GM23338 (cell line): ENCODE measurements around the gene UBAC2.

Source experiments
- CREB1 ChIP-seq: fragments of 250-450 bp; sonication (Bioruptor Pico); IDR thresholded peaks from 2 replicates; pipeline ENCODE4 v1.5.0; 2020; ENCODE audit warnings: low read depth, mild to moderate bottlenecking, moderate library complexity
- EZH2 ChIP-seq: fragments of 200-600 bp; sonication (generic); IDR thresholded peaks from one replicate; pipeline ENCODE4 v1.8.0; 2017; ENCODE audit warnings: antibody characterized with exemption, mild to moderate bottlenecking, low read depth; ENCODE audit not compliant: unreplicated experiment
- EZH2phosphoT487 ChIP-seq: fragments of 200-600 bp; sonication (generic); IDR thresholded peaks from one replicate; pipeline ENCODE4 v1.8.1; 2018; ENCODE audit warnings: antibody characterized with exemption; ENCODE audit not compliant: unreplicated experiment
- JUNB ChIP-seq: IDR thresholded peaks from one replicate; pipeline ENCODE4 v1.6.1; 2016; ENCODE audit warnings: antibody characterized with exemption; ENCODE audit not compliant: unreplicated experiment
- NANOG ChIP-seq: IDR thresholded peaks from 2 replicates; pipeline ENCODE4 v1.6.1; 2016; ENCODE audit warnings: antibody characterized with exemption, borderline replicate concordance
- POLR2AphosphoS5 ChIP-seq: IDR thresholded peaks from 2 replicates; pipeline ENCODE4 v1.6.1; 2016; ENCODE audit warnings: antibody characterized with exemption, low read depth
- STAT1 ChIP-seq: IDR thresholded peaks from one replicate; pipeline ENCODE4 v1.6.1; 2016; ENCODE audit warnings: antibody characterized with exemption; ENCODE audit not compliant: unreplicated experiment
- ZNF114 ChIP-seq: fragments of 250-450 bp; sonication (Bioruptor Pico); IDR thresholded peaks from 2 replicates; pipeline ENCODE4 v1.5.0; 2020; ENCODE audit warnings: mild to moderate bottlenecking, moderate library complexity
- ZNF331 ChIP-seq: fragments of 250-450 bp; sonication (Bioruptor Pico); IDR thresholded peaks from 2 replicates; pipeline ENCODE4 v1.5.0; 2020; ENCODE audit warnings: low read depth, mild to moderate bottlenecking, moderate library complexity
- TF ChIP-seq, protein P1 (sequence below), 2 experiments: fragments of 200-600 bp in 1 of 2; sonication (generic) in 1 of 2; conservative IDR thresholded peaks; 2 replicates each; pipeline versions ENCODE4 v1.5.1 to v1.6.1; 2016 to 2017; ENCODE audit warnings: antibody characterized with exemption in 2 of 2, low read depth in 2 of 2, mild to moderate bottlenecking in 2 of 2, moderate library complexity in 1 of 2
- TF ChIP-seq, protein P2 (sequence below): IDR thresholded peaks from one replicate; pipeline ENCODE4 v1.6.1; 2018; ENCODE audit warnings: antibody characterized with exemption; ENCODE audit not compliant: unreplicated experiment
- TF ChIP-seq, protein P3 (sequence below): IDR thresholded peaks from 2 replicates; pipeline ENCODE4 v1.6.1; 2016; ENCODE audit warnings: antibody characterized with exemption
- TF ChIP-seq, protein P4 (sequence below): fragments of 250-450 bp; sonication (Bioruptor Pico); IDR thresholded peaks from 2 replicates; pipeline ENCODE4 v1.5.0; 2020; ENCODE audit warnings: mild to moderate bottlenecking, moderate library complexity

DNA sequence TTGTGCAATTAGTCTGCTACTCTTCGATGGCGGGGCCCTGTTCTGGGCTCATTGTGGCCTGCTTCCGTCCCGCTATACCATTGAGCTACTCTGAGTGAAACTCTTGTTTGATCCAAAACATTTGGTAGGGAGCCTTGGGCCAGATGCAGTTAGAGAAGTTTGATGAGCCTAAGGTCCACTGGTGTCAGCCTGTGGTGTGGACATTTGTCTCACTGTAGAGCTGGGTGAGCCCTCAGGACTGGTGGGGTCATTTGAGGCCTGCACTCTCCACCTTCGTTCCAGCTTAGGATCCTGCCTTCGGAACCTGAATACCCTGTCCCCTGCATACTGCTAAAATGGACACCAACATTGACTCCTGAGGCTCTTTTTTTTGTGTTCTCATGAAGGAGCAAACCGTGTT lies 6.9 kb downstream of the UBAC2 start:
- TF ChIP-seq, protein P1, sequence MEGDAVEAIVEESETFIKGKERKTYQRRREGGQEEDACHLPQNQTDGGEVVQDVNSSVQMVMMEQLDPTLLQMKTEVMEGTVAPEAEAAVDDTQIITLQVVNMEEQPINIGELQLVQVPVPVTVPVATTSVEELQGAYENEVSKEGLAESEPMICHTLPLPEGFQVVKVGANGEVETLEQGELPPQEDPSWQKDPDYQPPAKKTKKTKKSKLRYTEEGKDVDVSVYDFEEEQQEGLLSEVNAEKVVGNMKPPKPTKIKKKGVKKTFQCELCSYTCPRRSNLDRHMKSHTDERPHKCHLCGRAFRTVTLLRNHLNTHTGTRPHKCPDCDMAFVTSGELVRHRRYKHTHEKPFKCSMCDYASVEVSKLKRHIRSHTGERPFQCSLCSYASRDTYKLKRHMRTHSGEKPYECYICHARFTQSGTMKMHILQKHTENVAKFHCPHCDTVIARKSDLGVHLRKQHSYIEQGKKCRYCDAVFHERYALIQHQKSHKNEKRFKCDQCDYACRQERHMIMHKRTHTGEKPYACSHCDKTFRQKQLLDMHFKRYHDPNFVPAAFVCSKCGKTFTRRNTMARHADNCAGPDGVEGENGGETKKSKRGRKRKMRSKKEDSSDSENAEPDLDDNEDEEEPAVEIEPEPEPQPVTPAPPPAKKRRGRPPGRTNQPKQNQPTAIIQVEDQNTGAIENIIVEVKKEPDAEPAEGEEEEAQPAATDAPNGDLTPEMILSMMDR (conservative IDR thresholded peaks at IDR 0.05; ENCODE audit: low read depth in 2 of 2): no peak
- no peak for TF ChIP-seq EZH2
- no peak for TF ChIP-seq POLR2AphosphoS5
- TF ChIP-seq, protein P2, sequence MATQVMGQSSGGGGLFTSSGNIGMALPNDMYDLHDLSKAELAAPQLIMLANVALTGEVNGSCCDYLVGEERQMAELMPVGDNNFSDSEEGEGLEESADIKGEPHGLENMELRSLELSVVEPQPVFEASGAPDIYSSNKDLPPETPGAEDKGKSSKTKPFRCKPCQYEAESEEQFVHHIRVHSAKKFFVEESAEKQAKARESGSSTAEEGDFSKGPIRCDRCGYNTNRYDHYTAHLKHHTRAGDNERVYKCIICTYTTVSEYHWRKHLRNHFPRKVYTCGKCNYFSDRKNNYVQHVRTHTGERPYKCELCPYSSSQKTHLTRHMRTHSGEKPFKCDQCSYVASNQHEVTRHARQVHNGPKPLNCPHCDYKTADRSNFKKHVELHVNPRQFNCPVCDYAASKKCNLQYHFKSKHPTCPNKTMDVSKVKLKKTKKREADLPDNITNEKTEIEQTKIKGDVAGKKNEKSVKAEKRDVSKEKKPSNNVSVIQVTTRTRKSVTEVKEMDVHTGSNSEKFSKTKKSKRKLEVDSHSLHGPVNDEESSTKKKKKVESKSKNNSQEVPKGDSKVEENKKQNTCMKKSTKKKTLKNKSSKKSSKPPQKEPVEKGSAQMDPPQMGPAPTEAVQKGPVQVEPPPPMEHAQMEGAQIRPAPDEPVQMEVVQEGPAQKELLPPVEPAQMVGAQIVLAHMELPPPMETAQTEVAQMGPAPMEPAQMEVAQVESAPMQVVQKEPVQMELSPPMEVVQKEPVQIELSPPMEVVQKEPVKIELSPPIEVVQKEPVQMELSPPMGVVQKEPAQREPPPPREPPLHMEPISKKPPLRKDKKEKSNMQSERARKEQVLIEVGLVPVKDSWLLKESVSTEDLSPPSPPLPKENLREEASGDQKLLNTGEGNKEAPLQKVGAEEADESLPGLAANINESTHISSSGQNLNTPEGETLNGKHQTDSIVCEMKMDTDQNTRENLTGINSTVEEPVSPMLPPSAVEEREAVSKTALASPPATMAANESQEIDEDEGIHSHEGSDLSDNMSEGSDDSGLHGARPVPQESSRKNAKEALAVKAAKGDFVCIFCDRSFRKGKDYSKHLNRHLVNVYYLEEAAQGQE: no peak
- TF ChIP-seq CREB1 (CRISPR knock-in tag): no peak
- no peak for TF ChIP-seq ZNF331
- no peak for TF ChIP-seq EZH2phosphoT487
- no peak for TF ChIP-seq STAT1
- no peak for TF ChIP-seq JUNB
- no peak for TF ChIP-seq ZNF114 (CRISPR knock-in tag)
- TF ChIP-seq, protein P3, sequence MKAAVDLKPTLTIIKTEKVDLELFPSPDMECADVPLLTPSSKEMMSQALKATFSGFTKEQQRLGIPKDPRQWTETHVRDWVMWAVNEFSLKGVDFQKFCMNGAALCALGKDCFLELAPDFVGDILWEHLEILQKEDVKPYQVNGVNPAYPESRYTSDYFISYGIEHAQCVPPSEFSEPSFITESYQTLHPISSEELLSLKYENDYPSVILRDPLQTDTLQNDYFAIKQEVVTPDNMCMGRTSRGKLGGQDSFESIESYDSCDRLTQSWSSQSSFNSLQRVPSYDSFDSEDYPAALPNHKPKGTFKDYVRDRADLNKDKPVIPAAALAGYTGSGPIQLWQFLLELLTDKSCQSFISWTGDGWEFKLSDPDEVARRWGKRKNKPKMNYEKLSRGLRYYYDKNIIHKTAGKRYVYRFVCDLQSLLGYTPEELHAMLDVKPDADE: no peak
- TF ChIP-seq, protein P4, sequence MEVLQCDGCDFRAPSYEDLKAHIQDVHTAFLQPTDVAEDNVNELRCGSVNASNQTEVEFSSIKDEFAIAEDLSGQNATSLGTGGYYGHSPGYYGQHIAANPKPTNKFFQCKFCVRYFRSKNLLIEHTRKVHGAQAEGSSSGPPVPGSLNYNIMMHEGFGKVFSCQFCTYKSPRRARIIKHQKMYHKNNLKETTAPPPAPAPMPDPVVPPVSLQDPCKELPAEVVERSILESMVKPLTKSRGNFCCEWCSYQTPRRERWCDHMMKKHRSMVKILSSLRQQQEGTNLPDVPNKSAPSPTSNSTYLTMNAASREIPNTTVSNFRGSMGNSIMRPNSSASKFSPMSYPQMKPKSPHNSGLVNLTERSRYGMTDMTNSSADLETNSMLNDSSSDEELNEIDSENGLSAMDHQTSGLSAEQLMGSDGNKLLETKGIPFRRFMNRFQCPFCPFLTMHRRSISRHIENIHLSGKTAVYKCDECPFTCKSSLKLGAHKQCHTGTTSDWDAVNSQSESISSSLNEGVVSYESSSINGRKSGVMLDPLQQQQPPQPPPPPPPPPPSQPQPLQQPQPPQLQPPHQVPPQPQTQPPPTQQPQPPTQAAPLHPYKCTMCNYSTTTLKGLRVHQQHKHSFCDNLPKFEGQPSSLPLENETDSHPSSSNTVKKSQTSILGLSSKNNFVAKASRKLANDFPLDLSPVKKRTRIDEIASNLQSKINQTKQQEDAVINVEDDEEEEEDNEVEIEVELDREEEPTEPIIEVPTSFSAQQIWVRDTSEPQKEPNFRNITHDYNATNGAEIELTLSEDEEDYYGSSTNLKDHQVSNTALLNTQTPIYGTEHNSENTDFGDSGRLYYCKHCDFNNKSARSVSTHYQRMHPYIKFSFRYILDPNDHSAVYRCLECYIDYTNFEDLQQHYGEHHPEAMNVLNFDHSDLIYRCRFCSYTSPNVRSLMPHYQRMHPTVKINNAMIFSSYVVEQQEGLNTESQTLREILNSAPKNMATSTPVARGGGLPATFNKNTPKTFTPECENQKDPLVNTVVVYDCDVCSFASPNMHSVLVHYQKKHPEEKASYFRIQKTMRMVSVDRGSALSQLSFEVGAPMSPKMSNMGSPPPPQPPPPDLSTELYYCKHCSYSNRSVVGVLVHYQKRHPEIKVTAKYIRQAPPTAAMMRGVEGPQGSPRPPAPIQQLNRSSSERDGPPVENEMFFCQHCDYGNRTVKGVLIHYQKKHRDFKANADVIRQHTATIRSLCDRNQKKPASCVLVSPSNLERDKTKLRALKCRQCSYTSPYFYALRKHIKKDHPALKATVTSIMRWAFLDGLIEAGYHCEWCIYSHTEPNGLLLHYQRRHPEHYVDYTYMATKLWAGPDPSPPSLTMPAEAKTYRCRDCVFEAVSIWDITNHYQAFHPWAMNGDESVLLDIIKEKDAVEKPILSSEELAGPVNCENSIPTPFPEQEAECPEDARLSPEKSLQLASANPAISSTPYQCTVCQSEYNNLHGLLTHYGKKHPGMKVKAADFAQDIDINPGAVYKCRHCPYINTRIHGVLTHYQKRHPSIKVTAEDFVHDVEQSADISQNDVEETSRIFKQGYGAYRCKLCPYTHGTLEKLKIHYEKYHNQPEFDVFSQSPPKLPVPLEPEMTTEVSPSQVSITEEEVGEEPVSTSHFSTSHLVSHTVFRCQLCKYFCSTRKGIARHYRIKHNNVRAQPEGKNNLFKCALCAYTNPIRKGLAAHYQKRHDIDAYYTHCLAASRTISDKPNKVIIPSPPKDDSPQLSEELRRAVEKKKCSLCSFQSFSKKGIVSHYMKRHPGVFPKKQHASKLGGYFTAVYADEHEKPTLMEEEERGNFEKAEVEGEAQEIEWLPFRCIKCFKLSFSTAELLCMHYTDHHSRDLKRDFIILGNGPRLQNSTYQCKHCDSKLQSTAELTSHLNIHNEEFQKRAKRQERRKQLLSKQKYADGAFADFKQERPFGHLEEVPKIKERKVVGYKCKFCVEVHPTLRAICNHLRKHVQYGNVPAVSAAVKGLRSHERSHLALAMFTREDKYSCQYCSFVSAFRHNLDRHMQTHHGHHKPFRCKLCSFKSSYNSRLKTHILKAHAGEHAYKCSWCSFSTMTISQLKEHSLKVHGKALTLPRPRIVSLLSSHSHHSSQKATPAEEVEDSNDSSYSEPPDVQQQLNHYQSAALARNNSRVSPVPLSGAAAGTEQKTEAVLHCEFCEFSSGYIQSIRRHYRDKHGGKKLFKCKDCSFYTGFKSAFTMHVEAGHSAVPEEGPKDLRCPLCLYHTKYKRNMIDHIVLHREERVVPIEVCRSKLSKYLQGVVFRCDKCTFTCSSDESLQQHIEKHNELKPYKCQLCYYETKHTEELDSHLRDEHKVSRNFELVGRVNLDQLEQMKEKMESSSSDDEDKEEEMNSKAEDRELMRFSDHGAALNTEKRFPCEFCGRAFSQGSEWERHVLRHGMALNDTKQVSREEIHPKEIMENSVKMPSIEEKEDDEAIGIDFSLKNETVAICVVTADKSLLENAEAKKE (CRISPR knock-in tag): no peak
- no peak for TF ChIP-seq NANOG
